NCI-H510A (cell line): ENCODE results near the gene BORCS8.
"Not testable (repeated sequence)": the region's sequence is repeated elsewhere in the genome, so short reads cannot be mapped to it uniquely, and the experiment has no call there.

Experiments
- DNase-seq: peaks from one replicate; lab custom pipeline; 2025; lab: John Stamatoyannopoulos, UW

The BORCS8 gene

DNA sequence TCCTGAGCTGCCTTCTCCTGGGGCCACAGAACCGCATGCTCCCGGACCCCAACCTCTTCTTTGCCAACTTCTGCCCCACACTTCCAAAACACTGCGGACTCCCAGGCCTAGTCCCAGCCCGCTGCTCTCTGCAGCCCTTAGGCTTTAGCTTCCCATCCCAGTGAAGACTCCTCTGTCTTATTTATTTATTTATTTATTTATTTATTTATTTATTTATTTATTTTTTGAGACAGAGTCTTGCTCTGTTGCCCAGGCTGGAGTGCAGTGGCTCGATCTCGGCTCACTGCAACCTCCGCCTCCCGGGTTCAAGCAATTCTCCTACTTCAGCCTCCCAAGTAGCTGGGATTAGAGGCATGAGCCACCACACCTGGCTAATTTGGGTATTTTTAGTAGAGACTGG lies 43.4 kb downstream of the BORCS8 start:
- not testable (repeated sequence) for DNase-seq

DNA sequence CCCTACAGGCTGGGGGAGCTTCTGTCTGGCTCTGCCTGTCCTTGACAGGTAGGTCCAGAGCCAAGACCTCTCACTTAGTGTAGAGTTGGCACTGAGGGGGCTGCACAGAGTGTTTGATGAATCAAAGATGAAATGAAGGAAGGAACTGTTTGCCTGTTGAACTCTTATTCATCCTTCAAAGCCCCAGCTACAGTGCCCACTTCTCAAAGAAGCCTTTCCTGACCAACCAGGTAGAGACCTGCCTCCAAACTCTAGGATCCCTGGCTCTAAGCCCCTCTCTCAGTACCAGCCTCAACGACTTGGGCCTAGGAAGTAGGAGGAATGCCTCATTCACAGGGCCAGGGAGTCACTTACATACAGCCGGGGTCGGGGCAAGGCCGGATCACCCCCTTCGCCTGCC lies 44.6 kb downstream of the BORCS8 start:
- no peak for DNase-seq

DNA sequence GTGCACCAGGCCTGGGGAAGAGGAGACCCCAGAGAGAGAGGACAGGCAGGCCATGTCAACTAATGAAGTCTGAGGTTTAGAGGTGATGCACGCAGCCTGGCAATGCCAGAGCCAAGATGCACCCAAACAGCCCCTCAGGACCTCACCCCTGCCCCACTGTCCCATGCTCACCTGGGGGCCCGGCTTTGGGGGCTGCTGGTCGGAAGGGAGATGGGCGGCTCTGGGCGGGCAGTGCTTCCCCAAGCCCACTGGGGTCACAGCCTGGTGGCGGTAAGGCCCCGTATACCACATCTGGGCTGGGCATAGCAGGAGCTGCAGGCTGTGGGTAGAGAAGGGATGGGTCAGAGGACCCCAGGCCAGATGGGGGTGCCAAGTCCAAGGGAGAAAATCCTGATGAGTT lies 45.1 kb downstream of the BORCS8 start:
- DNase-seq, result no peak

DNA sequence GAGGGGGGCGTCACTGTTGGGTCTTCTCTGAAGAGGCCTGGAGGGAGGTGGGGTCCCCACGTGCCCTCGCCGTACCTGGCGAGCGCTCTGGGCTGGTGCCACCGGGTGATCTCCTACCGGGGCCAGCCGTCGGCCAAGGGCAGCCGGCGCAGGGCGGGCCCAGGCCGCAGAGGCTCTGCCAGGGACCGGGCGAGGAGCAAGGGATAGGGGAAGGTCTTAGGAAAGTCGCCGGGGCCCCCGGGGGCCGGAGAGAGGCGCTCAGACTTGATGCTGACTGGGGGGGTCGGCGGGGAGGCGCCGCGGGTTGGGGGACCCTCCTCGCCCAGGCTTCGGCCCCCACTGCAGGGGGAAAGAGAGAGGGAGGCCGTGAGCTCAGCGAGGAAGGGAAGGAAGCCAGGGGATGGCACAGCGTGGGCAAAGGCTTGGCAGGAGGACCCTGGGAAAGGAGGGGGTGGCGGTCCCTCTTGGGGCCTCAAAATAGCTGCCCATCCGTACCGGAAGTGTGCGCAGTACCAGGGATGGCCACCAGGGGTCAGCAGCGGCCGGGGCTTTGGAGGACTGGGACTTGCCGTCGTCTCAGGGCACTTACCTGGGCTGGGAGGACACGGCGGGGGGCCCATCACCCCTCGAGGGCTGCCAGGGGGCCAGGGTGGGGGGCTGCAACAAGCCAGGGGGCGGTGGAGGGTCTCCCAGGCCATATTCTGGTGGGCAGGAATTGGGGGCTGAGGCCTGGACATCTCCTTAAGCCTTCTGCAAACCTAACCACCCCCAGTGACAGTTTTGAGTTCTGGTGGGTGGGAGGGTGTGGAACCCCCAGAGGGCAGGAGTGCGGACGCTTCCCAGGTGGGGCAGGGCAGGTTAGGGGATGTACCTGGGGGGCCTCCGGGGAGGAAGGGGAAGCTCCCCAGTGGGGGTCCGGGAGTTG lies 46.0 kb downstream of the BORCS8 start:
- no peak for DNase-seq

DNA sequence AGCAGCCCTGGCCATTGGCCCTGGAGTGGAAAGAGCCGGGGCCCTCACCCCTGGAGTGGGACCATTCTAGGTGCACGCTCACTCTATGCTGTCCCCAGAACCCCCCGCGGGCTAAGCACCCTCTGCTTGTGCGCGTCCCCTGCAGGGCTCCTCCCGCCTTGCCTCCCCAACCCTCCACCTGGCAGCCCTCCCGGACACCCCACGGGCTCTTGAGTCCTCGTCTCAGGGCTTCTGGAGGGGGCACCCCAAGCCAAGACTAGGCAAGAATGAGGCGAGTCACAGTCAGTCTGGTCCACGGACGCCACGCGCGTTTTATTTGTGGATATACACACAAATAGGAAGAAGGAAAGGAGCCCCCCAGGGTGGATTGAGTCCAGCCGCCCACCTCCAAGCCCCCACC lies 46.7 kb downstream of the BORCS8 start:
- DNase-seq, result no peak

DNA sequence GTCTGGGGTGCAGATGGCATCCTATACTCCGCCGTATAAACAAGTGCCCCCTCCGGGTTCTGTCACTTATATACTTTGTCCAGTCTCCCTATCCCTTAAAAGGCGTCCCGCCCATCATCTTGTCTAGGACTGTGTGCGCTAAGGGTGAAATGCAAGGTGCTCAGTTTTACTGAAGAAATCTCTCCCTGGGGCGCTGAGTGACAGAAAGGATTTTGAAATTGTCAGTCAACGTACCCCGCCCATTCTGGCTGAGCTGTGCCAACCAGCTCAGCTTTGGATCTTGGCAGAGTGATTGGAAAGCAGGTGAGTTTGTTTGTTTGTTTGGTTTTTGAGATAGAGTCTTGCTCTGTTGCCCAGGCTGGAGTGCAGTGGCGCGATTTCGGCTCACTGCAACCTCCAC lies 49.6 kb downstream of the BORCS8 start:
- DNase-seq, result no peak

DNA sequence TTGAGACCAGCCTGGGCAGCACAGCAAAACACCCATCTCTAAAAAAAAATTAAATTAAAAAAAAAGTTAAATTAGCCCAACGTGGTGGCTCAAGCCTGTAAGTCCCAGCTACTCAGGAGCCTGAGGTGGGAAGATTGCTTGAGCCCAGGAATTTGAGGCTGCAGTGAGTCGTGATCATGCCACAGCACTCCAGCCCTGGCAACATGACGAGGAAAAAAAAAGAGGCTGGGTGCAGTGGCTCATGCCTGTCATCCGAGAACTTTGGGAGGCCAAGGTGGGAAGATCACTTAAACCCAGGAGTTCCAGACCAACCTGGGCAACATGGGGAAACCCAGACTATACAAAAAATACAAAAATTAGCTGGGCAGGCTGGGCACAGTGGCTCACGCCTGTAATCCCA lies 51.5 kb downstream of the BORCS8 start:
- DNase-seq, result no peak

DNA sequence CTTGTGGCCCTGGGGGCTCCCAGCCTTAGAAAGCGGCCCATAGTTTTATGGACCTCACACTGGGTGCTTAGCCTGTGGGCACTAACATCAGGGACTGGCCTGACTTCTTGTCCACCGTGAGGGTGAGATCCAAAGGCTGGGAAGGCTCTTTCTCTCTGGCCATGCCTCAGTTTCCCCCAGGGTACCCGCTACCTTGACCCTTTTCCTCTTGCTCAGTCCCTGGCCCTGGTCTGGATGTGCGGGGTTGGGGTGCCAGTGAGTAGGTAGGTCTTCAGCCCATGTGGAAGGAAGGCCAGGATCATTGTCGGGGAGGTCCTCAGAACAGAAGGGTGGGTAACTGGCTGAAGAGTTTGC lies 52.1 kb downstream of the BORCS8 start:
- DNase-seq, result no peak

DNA sequence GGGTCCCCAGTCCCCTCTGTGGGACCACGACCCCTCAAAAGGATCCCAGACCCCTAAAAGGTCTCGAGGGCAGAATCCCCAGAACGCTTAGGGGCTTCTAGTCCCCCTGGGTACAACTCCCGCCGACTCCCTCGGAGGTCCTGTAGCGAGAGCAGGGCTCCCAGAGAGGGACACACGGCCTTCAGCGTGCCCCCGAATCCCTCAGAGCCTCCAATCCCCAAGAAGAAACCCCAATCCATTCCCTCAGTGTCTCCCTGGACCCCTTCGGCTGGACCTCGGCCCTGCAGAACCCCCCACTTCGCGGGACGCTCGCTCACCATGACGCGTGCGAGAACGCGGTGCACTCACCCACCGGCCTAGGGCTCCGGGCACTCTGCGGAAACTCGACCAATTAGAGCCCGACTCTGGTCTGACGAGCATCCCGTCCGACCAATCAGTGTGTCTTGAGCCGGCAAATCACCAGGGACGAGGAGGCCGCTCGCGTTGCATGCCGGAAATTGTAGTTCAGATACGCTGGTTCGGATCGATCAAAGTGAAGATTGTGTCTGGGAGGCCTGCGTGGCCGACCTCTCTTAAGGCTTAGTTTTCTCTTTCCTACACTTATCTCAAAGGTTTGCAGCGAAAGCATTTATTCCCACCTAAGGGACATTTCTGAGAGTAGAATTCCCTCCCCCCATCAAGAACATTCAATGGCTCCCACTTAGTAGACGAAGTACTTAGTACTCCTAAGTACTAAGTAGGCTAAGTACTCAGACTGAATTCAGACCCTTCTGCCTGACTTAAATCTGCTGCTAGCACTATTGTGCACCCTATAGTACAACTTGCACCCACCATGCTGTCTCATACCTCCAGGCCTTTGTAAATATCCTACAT lies 53.6 kb downstream of the BORCS8 start, which contains the start of gene TMEM161A:
TSS of gene TMEM161A (minus strand) at position 370 of the 873 bp plus-strand sequence. CDS start at position 320, 50 bp downstream.
- peak; percentile 94 for DNase-seq

DNA sequence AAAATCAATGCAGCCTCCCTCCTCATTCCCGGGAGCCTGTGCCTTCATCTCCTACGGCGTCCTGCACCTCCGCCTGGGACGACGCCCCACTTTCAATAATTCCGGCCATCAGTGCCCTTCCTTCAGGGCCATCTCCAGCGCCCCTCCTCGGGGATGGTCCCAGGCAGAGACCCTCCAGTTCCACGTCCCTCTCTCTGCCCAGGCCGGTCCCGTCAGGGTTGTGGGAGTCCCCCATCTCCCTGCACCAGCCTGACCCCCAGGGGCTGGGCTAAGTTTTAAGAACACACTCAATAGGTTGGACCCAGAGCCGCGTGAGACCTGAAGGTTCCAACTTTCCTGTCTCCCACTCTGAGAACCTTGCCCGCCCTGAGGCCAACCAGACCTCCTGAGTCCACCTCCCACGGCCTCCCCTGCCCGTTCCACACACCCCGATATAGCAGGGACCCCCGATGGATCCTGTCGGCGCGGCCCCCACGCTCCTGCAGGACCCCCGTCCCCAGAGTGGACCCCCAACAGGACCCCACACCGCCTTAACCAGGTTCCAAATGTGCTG lies 54.3 kb downstream of the BORCS8 start:
- no peak for DNase-seq

DNA sequence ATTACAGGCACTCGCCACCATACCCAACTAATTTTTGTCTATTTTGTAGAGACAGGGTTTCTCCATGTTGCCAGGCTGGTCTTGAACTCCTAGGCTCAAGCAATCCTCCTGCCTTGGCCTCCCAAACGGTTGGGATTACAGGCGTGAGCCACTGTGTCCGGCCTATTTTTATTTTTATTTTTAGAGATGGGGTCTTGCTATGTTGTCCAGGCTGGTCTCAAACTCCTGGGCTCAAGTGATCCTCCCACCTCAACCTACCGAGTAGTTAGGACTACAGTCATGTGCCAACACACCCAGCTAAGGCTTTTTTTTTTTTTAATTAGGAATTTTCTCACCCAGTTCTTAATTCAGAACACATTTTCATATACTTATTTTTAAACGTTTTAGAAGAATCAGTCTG lies 56.2 kb downstream of the BORCS8 start:
- not testable (repeated sequence) for DNase-seq

DNA sequence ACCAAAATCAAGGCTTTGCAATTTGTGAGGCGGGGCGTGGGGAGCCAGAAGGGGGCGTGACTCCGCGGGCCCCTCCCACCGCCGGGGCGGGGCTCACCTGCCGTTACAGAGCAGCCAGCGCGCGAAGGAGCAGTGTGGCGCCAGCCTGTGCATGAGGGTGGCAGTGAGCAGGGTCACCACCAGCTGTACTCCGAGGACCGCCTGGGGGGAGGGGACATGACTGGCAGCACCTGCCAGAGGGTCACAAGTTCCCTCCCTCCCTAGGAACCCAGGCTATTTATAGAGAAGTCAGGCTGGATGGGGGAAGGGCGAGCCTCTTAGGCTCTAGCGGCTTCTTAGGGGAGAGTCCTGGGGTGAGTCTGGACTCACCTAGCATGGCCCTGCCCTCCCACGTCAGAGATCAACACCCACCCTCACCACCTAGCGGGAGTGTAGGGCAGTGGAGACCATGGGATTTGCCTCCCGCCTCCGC lies 57.2 kb downstream of the BORCS8 start:
- peak; percentile 49 for DNase-seq

DNA sequence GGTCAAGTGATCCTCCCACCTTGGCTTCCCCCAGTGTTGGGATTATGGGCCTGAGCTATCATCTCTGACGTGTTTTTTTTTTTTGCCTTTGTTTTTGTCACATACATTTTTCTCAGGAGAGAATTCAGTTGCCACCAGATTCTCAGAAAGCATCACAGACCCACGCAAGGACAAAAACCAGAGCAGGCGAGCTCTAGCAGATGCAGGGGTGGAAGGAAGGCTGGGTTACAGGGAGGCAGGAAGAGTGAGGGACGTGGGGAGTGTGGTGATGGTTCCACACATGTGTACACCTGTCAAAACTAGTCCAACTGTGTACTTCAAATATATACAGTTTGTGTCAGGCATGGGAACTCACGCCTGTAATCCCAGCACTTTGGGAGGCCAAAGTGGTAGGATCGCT lies 58.0 kb downstream of the BORCS8 start:
- DNase-seq, result no peak

DNA sequence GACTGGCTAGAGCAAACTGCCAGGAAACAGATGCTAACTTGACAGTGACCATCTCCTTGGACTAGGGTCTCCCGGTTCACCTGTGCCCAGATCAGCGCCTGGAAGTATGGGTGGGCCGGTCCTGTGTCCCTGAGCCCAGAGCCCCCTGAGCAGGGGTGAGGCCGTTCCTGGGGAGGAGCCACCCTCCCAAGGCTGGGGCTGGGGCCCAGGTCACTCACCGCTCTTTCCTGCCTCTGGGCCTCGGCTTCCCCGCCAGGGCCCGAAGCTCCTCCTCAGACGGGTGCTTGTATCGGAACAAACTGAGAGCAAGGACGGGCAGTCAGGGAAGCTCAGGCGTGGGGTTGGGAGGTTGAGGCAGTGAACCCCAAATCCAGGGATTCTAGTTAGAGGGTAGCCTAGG lies 59.0 kb downstream of the BORCS8 start:
- no peak for DNase-seq

DNA sequence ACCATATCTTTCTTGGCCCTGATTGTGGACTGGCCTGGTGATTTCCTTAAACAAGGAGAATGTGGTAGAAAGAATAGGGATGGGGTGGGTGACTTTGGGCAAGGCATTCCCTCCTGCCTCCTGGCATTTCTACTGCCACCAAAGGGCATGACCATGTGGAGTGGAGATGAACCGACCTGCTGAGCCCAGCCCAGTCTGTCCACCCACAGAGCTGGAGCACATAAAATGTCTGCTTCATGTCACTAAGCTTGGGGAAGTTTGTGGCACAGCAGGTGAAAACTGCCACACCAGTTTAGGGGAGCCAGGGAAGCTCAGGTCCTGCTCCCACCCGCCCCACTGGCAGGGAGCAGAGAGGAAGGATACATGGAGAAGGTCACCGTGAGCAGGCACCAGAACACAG lies 60.0 kb downstream of the BORCS8 start:
- DNase-seq, result no peak
